Endothelial cell of umbilical vein (primary cell): Measurements from ENCODE around the gene APOO. TPM values are rescaled to one million over a fixed set of nuclear protein-coding genes. Genes with fewer than 3 reads are reported as not detected.

Experiments used
- BruUV-seq: library from RNA; stranded (reverse); fragments of 400-500 nt; replicated peaks from 2 replicates; lab custom pipeline; 2021; lab: Mats Ljungman, UMichigan
- CTCF ChIA-PET: fragments of 300-600, 350-600 bp; sonication (Branson Sonifier 250); formaldehyde crosslinking; loops from one replicate; lab custom pipeline; 2021; ENCODE audit warnings: antibody characterized with exemption, inconsistent platforms; lab: Charles Lee
- POLR2A ChIA-PET: fragments of 300-600, 350-600 bp; sonication (Branson Sonifier 250); formaldehyde crosslinking; loops from one replicate; lab custom pipeline; 2021; ENCODE audit warnings: antibody characterized with exemption, inconsistent platforms; lab: Charles Lee
- DNase-seq: peaks from one replicate; pipeline ENCODE4 v3.0.0-alpha.2; 2011; ENCODE audit warnings: low read depth, low spot score
- FAIRE-seq: peaks from 2 replicates; lab custom pipeline; 2011; peaks lifted over from hg19 to GRCh38; lab: Jason Lieb, UNC
- H2AFZ ChIP-seq: 2 replicates; pipeline ENCODE4 v1.6.0; 2012; ENCODE audit warnings: low read depth, low read length, control low read depth, inconsistent platforms
- H3K27ac ChIP-seq: 2 replicates; pipeline ENCODE4 v1.5.1; 2011; ENCODE audit warnings: low read depth, mild to moderate bottlenecking, control low read depth, low read length, moderate library complexity; ENCODE audit not compliant: insufficient read depth
- H3K27me3 ChIP-seq, 2 experiments: 2 replicates each; pipeline versions ENCODE4 v1.6.0 to v1.6.1; 2011; ENCODE audit warnings: low read length in 2 of 2, mixed read lengths in 1 of 2; ENCODE audit not compliant: control insufficient read depth in 2 of 2, insufficient read depth in 2 of 2
- H3K36me3 ChIP-seq, 2 experiments: 2 replicates in 1 of 2; 3 replicates in 1 of 2; pipeline ENCODE4 v1.5.1; 2011; ENCODE audit warnings: low read length in 2 of 2, mild to moderate bottlenecking in 1 of 2, moderate library complexity in 1 of 2; ENCODE audit not compliant: control insufficient read depth in 2 of 2, insufficient read depth in 2 of 2; ENCODE audit errors: extremely low read depth in 1 of 2
- H3K4me1 ChIP-seq: 3 replicates; pipeline ENCODE4 v1.5.1; 2011; ENCODE audit warnings: mild to moderate bottlenecking, low read length; ENCODE audit not compliant: control insufficient read depth, insufficient read depth; ENCODE audit errors: extremely low read depth
- H3K4me2 ChIP-seq: 2 replicates; pipeline ENCODE4 v1.6.1; 2011; ENCODE audit warnings: low read length, control low read depth, mixed read lengths; ENCODE audit not compliant: insufficient read depth
- H3K4me3 ChIP-seq, 3 experiments: fragments of 200-600 bp in 1 of 3; sonication (generic), shearing (Covaris generic) in 1 of 3; replicated peaks in 1 of 3; 2 replicates each; pipeline ENCODE4 v1.5.1; 2011 to 2016; ENCODE audit warnings: control low read depth in 3 of 3, low read length in 3 of 3, mild to moderate bottlenecking in 2 of 3, inconsistent platforms in 1 of 3, low read depth in 1 of 3, moderate library complexity in 1 of 3; ENCODE audit not compliant: insufficient read depth in 1 of 3
- H3K79me2 ChIP-seq: 2 replicates; pipeline ENCODE4 v1.6.0; 2012; ENCODE audit warnings: low read length, inconsistent platforms; ENCODE audit not compliant: control insufficient read depth, insufficient read depth
- H3K9ac ChIP-seq: replicated peaks from 2 replicates; pipeline ENCODE3; 2011; ENCODE audit warnings: low read length, control low read depth; ENCODE audit not compliant: insufficient read depth; ENCODE audit errors: extremely low read depth
- H3K9me1 ChIP-seq: replicated peaks from 3 replicates; pipeline ENCODE4 v1.6.0; 2011; ENCODE audit warnings: mild to moderate bottlenecking, low read length; ENCODE audit not compliant: control insufficient read depth, insufficient read depth; ENCODE audit errors: extremely low read depth
- H3K9me3 ChIP-seq: replicated peaks from 2 replicates; pipeline ENCODE4 v1.5.1; 2012; ENCODE audit warnings: low read length, inconsistent platforms; ENCODE audit not compliant: control insufficient read depth, insufficient read depth
- H4K20me1 ChIP-seq: replicated peaks from 2 replicates; pipeline ENCODE3; 2011; ENCODE audit warnings: mild to moderate bottlenecking, low read length; ENCODE audit not compliant: control insufficient read depth, insufficient read depth; ENCODE audit errors: extremely low read depth
- CTCF ChIP-seq, 2 donors: IDR thresholded peaks; 1 replicate in 1 of 2; 2 replicates in 1 of 2; pipeline ENCODE4 v1.5.1; 2011; ENCODE audit warnings: low read length in 2 of 2, mild to moderate bottlenecking in 2 of 2, moderate library complexity in 2 of 2, control low read depth in 1 of 2, inconsistent platforms in 1 of 2, low read depth in 1 of 2; ENCODE audit not compliant: insufficient read depth in 1 of 2; ENCODE audit errors: extremely low read depth in 1 of 2
- EZH2 ChIP-seq: IDR thresholded peaks from 2 replicates; pipeline ENCODE4 v1.6.1; 2012; ENCODE audit warnings: borderline replicate concordance, low read depth, mild to moderate bottlenecking, moderate library complexity, low read length, inconsistent platforms; ENCODE audit not compliant: severe bottlenecking
- FOS ChIP-seq: IDR thresholded peaks from 2 replicates; pipeline ENCODE4 v1.6.1; 2011; ENCODE audit warnings: mild to moderate bottlenecking, low read length, moderate library complexity, borderline replicate concordance; ENCODE audit not compliant: insufficient read depth
- GATA2 ChIP-seq: IDR thresholded peaks from 2 replicates; pipeline ENCODE4 v1.7.0; 2011; ENCODE audit warnings: low read depth, mild to moderate bottlenecking, moderate library complexity, mixed read lengths, low read length; ENCODE audit not compliant: insufficient read length, insufficient read depth
- JUN ChIP-seq: IDR thresholded peaks from 2 replicates; pipeline ENCODE4 v1.6.1; 2011; ENCODE audit warnings: borderline replicate concordance, low read depth; ENCODE audit not compliant: insufficient read length, insufficient read depth
- MAX ChIP-seq: IDR thresholded peaks from 2 replicates; pipeline ENCODE4 v1.6.1; 2011; ENCODE audit not compliant: insufficient read depth, insufficient read length
- MYC ChIP-seq: IDR thresholded peaks from one replicate; pipeline ENCODE4 v1.6.1; 2011; ENCODE audit warnings: mild to moderate bottlenecking, low read depth, low read length
- POLR2A ChIP-seq: IDR thresholded peaks from 2 replicates; pipeline ENCODE4 v1.6.1; 2012; ENCODE audit warnings: low read depth, mild to moderate bottlenecking, control low read depth, low read length
- POLR2AphosphoS5 ChIP-seq: IDR thresholded peaks from 2 replicates; pipeline ENCODE4 v1.6.1; 2012; ENCODE audit warnings: low read depth, mild to moderate bottlenecking, control low read depth, low read length, moderate library complexity; ENCODE audit not compliant: insufficient read depth
- dilution Hi-C: fragments of 300-500 bp; cut with MboI; formaldehyde crosslinking; loops from one replicate; pipeline ENCODE4 v1.15.0; 2019; ENCODE audit warnings: low sequenced_read_pairs; ENCODE audit not compliant: extremely low pct_ligation_motif_present
- intact Hi-C: fragments of 100-400 bp; cut with micrococcal nuclease; formaldehyde crosslinking; loops from one replicate; pipeline ENCODE4 v1.10.0; 2022
- polyA plus RNA-seq, 4 experiments: library from polyadenylated mRNA; depleted of rRNA in 3 of 4; stranded (reverse) in 3 of 4; unstranded in 1 of 4; fragments of >200 nt; gene quantifications; 2 replicates each; pipeline versions ENCODE4 v1.2.1 to v1.2.3, GENCODE V29; 2011 to 2012; ENCODE audit warnings: missing spikeins in 1 of 4
- total RNA-seq: library from RNA; stranded (reverse); gene quantifications from 2 replicates; pipeline ENCODE4 v1.2.3, GENCODE V29; 2021

The APOO gene
- total and polyA plus RNA-seq, 2 donors (not counting 3 experiments of a cell fraction or from before 2014, with no cell fraction given), result 9.8 to 24.3 TPM

GRCh38 chrX:23826653-23827052 is 81.1 kb downstream of the APOO start:
- intact Hi-C loops (no loop called here), dilution Hi-C loops (no loop called here)
- ChIA-PET CTCF (no interaction called here), POLR2A (interaction anchor here (0.6 kb wide), 1 partner anchor 10 kb away, joined by 4 read pairs; no protein-coding TSS in a partner anchor)
- no peak overlapping the region for H2AFZ ChIP-seq
- H4K20me1 ChIP-seq, result no peaks in the 10 kb centered on the region
- no peak overlapping the region for H3K9ac ChIP-seq
- H3K79me2 ChIP-seq, result no peaks in the 10 kb centered on the region
- H3K9me1 ChIP-seq, result no peaks in the 10 kb centered on the region
- H3K27me3 ChIP-seq, result no peaks in the 10 kb centered on the region
- H3K4me1 ChIP-seq, result no peaks in the 10 kb centered on the region
- no peaks in the 10 kb centered on the region for H3K9me3 ChIP-seq
- DNase-seq (no peak), FAIRE-seq (peak; percentile 43)
- no peak overlapping the region for H3K4me3 ChIP-seq
- no peak overlapping the region for H3K4me2 ChIP-seq
- no TSS peak for BruUV-seq
- H3K27ac ChIP-seq, result no peak overlapping the region
- TF ChIP-seq POLR2A, result no peak
- no peak for TF ChIP-seq POLR2AphosphoS5
- no peak for TF ChIP-seq CTCF (IDR thresholded peaks at IDR 0.05; ENCODE audit: extremely low read depth in 1 of 2, insufficient read depth in 1 of 2, low read depth in 1 of 2, low read length in 2 of 2)
- no peak for TF ChIP-seq GATA2
- TF ChIP-seq JUN, result no peak
- TF ChIP-seq EZH2, result no peak
- TF ChIP-seq FOS, result no peak
- no peak for TF ChIP-seq MYC
- no peak for TF ChIP-seq MAX
- no peaks in the 10 kb centered on the region for H3K36me3 ChIP-seq
